NCI-H2171 (cell line): ENCODE measurements around the gene ECSIT.

ENCODE experiments used
- DNase-seq: peaks from one replicate; lab custom pipeline; 2025; lab: John Stamatoyannopoulos, UW

Gene ECSIT

GRCh38 chr19:11550265-11550664 lies 21.3 kb upstream of the ECSIT start:
- DNase-seq = no peak

GRCh38 chr19:11549386-11549953 lies 20.5 kb upstream of the ECSIT start:
- no peak for DNase-seq

- no peak for DNase-seq
Measured at GRCh38 chr19:11547929-11548700, 19.2 kb upstream of the ECSIT start.

- DNase-seq = no peak
Measured at GRCh38 chr19:11541238-11541637, 12.3 kb upstream of the ECSIT start.

- DNase-seq = no peak
Measured at GRCh38 chr19:11540645-11541044, 11.7 kb upstream of the ECSIT start.

- peak; percentile 21 for DNase-seq
Measured at GRCh38 chr19:11539495-11540365, 10.8 kb upstream of the ECSIT start.

GRCh38 chr19:11538232-11539036 lies 9.5 kb upstream of the ECSIT start, which contains the start of gene CNN1:
CNN1 (plus strand) TSS chr19:11538851; CDS start chr19:11538928, 77 bp downstream.
- DNase-seq = no peak

- DNase-seq = peak; percentile 58
Measured at GRCh38 chr19:11535792-11536595, 7.1 kb upstream of the ECSIT start.

GRCh38 chr19:11534948-11535347 lies 6.0 kb upstream of the ECSIT start:
- no peak for DNase-seq

- DNase-seq = no peak
Measured at GRCh38 chr19:11534538-11534937, 5.6 kb upstream of the ECSIT start.

GRCh38 chr19:11530432-11530831 lies 1.5 kb upstream of the ECSIT start:
- DNase-seq = peak; percentile 88

GRCh38 chr19:11519138-11519537 lies 9.8 kb downstream of the ECSIT start:
- DNase-seq = no peak

- no peak for DNase-seq
Measured at GRCh38 chr19:11513946-11514345, 15.0 kb downstream of the ECSIT start.

GRCh38 chr19:11510444-11510843 lies 18.5 kb downstream of the ECSIT start:
- no peak for DNase-seq

- DNase-seq = no peak
Measured at GRCh38 chr19:11507370-11508078, 21.4 kb downstream of the ECSIT start.

- DNase-seq = no peak
Measured at GRCh38 chr19:11506967-11507366, 22.0 kb downstream of the ECSIT start.

- no peak for DNase-seq
Measured at GRCh38 chr19:11506101-11506555, 22.8 kb downstream of the ECSIT start.

GRCh38 chr19:11505504-11506100 lies 23.3 kb downstream of the ECSIT start, which contains the start of gene ZNF653:
ZNF653 (minus strand) TSS chr19:11505839; CDS start chr19:11505786, 53 bp downstream.
- peak; percentile 96 for DNase-seq

GRCh38 chr19:11505032-11505503 lies 23.9 kb downstream of the ECSIT start:
- peak; percentile 94 for DNase-seq
